Neural cell (in vitro differentiated cells): ENCODE data around the gene FGF5.

ENCODE experiments used
- EZH2 ChIP-seq: fragments of 200-600, 300-800 bp; shearing (Covaris generic), sonication (generic); IDR thresholded peaks from 2 replicates; pipeline ENCODE4 v1.6.1; 2014; ENCODE audit warnings: antibody characterized with exemption, low read length, borderline replicate concordance, mild to moderate bottlenecking; ENCODE audit not compliant: insufficient read depth, poor library complexity, severe bottlenecking
- POLR2AphosphoS5 ChIP-seq: IDR thresholded peaks from 2 replicates; pipeline ENCODE4 v1.6.1; 2012
- RAD21 ChIP-seq: fragments of 450-650 bp; conservative IDR thresholded peaks from 2 replicates; pipeline ENCODE4 v1.6.1; 2014; ENCODE audit warnings: antibody characterized with exemption, mild to moderate bottlenecking, moderate library complexity
- TF ChIP-seq, protein P1 (sequence below): fragments of 450-650 bp; IDR thresholded peaks from 2 replicates; pipeline ENCODE4 v1.5.1; 2014; ENCODE audit warnings: antibody characterized with exemption, mild to moderate bottlenecking, moderate library complexity; ENCODE audit not compliant: poor library complexity, severe bottlenecking
- TF ChIP-seq, protein P2 (sequence below): IDR thresholded peaks from 2 replicates; pipeline ENCODE4 v1.6.1; 2012; ENCODE audit warnings: borderline replicate concordance

DNA sequence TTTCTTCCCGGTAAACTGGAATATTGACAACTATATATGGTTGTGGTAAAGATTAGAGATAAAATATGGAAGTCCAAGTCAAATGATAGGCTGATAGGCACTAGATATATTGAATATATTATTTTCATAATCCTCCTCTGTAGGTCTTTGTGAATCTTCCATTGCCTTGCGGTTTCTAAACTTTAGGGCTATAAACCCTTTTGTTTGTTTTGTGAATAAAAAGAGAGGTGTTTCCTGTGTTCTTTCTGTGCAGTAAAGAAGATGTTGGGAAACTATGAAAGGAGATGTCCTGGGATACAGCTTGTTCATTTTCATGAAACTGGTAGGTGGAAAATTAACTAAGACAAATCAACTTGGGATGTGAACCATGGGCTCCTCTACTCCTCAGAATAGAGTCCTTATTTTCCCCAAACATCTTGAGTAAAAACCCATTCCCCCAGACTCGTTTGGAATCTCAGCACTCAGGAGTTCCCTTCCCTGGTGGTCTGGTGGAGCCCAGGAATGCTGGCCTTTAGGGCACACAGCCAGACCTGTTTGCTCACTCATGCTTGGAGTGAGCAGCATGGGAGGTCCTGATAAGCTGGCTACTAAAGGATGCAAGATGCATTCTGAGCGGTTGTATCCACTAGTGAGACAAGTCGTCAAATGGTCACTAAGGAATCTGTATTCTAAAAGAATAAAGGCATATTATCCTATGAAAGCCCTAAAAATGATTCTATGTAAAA, 47.0 kb upstream of the FGF5 start:
- TF ChIP-seq, protein P1, sequence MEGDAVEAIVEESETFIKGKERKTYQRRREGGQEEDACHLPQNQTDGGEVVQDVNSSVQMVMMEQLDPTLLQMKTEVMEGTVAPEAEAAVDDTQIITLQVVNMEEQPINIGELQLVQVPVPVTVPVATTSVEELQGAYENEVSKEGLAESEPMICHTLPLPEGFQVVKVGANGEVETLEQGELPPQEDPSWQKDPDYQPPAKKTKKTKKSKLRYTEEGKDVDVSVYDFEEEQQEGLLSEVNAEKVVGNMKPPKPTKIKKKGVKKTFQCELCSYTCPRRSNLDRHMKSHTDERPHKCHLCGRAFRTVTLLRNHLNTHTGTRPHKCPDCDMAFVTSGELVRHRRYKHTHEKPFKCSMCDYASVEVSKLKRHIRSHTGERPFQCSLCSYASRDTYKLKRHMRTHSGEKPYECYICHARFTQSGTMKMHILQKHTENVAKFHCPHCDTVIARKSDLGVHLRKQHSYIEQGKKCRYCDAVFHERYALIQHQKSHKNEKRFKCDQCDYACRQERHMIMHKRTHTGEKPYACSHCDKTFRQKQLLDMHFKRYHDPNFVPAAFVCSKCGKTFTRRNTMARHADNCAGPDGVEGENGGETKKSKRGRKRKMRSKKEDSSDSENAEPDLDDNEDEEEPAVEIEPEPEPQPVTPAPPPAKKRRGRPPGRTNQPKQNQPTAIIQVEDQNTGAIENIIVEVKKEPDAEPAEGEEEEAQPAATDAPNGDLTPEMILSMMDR: no peak
- no peak for TF ChIP-seq EZH2
- no peak for TF ChIP-seq RAD21
- TF ChIP-seq, protein P2, sequence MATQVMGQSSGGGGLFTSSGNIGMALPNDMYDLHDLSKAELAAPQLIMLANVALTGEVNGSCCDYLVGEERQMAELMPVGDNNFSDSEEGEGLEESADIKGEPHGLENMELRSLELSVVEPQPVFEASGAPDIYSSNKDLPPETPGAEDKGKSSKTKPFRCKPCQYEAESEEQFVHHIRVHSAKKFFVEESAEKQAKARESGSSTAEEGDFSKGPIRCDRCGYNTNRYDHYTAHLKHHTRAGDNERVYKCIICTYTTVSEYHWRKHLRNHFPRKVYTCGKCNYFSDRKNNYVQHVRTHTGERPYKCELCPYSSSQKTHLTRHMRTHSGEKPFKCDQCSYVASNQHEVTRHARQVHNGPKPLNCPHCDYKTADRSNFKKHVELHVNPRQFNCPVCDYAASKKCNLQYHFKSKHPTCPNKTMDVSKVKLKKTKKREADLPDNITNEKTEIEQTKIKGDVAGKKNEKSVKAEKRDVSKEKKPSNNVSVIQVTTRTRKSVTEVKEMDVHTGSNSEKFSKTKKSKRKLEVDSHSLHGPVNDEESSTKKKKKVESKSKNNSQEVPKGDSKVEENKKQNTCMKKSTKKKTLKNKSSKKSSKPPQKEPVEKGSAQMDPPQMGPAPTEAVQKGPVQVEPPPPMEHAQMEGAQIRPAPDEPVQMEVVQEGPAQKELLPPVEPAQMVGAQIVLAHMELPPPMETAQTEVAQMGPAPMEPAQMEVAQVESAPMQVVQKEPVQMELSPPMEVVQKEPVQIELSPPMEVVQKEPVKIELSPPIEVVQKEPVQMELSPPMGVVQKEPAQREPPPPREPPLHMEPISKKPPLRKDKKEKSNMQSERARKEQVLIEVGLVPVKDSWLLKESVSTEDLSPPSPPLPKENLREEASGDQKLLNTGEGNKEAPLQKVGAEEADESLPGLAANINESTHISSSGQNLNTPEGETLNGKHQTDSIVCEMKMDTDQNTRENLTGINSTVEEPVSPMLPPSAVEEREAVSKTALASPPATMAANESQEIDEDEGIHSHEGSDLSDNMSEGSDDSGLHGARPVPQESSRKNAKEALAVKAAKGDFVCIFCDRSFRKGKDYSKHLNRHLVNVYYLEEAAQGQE: no peak
- TF ChIP-seq POLR2AphosphoS5: no peak
